H1 (cell line): Measurements from ENCODE around the gene DBNL. TPM values are rescaled to one million over a fixed set of nuclear protein-coding genes. Genes with fewer than 3 reads are reported as not detected.
A peak's percentile ranks its signal among the peaks of the same experiment; 100 is the strongest.

Experiments used
- ASH2L ChIP-seq: fragments of 200-600, 300-600 bp; sonication (generic); IDR thresholded peaks from one replicate; pipeline ENCODE4 v1.7.1; 2017; ENCODE audit warnings: low read length
- ATF2 ChIP-seq: IDR thresholded peaks from 2 replicates; pipeline ENCODE4 v1.6.1; 2012; ENCODE audit warnings: low read length, inconsistent platforms
- BACH1 ChIP-seq: IDR thresholded peaks from 2 replicates; pipeline ENCODE4 v1.6.1; 2012; ENCODE audit warnings: low read length, improper control_type of control experiment
- CBX8 ChIP-seq: fragments of 300-800, 300-1000 bp; sonication (generic); IDR thresholded peaks from 2 replicates; pipeline ENCODE4 v1.7.1; 2016; ENCODE audit warnings: low read depth, low read length, borderline replicate concordance
- CHD2 ChIP-seq: IDR thresholded peaks from 2 replicates; pipeline ENCODE4 v1.6.1; 2012; ENCODE audit warnings: low read length, improper control_type of control experiment
- EGR1 ChIP-seq: IDR thresholded peaks from 2 replicates; pipeline ENCODE4 v1.6.1; 2011; ENCODE audit warnings: low read depth, low read length, borderline replicate concordance
- EP300 ChIP-seq, 2 experiments: IDR thresholded peaks; 1 replicate in 1 of 2; 2 replicates in 1 of 2; pipeline ENCODE4 v1.6.1; 2011 to 2012; ENCODE audit warnings: low read depth in 2 of 2, low read length in 2 of 2, mild to moderate bottlenecking in 2 of 2, borderline replicate concordance in 1 of 2, inconsistent platforms in 1 of 2, moderate library complexity in 1 of 2
- KDM4A ChIP-seq: IDR thresholded peaks from one replicate; pipeline ENCODE4 v1.7.1; 2012; ENCODE audit warnings: low read depth, mild to moderate bottlenecking, moderate library complexity, low read length, inconsistent platforms; ENCODE audit not compliant: severe bottlenecking
- KDM5A ChIP-seq: fragments of 200-600 bp; IDR thresholded peaks from 2 replicates; pipeline ENCODE4 v1.7.1; 2012; ENCODE audit warnings: mild to moderate bottlenecking, low read length, inconsistent platforms, mixed read lengths
- MAFK ChIP-seq: IDR thresholded peaks from 2 replicates; pipeline ENCODE4 v1.6.1; 2012; ENCODE audit warnings: low read depth, mild to moderate bottlenecking, improper control_type of control experiment, low read length
- NANOG ChIP-seq: IDR thresholded peaks from 2 replicates; pipeline ENCODE4 v1.6.1; 2011; ENCODE audit warnings: low read length, low read depth, mild to moderate bottlenecking, inconsistent platforms; ENCODE audit not compliant: insufficient read depth, poor library complexity, severe bottlenecking
- NRF1 ChIP-seq: IDR thresholded peaks from 2 replicates; pipeline ENCODE4 v1.6.1; 2011; ENCODE audit warnings: mild to moderate bottlenecking, low read depth, low read length, improper control_type of control experiment
- POLR2A ChIP-seq, 2 experiments: IDR thresholded peaks; 1 replicate in 1 of 2; 2 replicates in 1 of 2; pipeline ENCODE4 v1.6.1; 2011; ENCODE audit warnings: low read depth in 2 of 2, low read length in 2 of 2, mild to moderate bottlenecking in 2 of 2; ENCODE audit errors: control extremely low read depth in 1 of 2
- POU5F1 ChIP-seq: IDR thresholded peaks from 2 replicates; pipeline ENCODE4 v1.6.1; 2011; ENCODE audit warnings: low read depth, mild to moderate bottlenecking, low read length, moderate library complexity
- RBBP5 ChIP-seq: IDR thresholded peaks from 2 replicates; pipeline ENCODE4 v1.7.1; 2012; ENCODE audit warnings: low read depth, mild to moderate bottlenecking, inconsistent platforms, low read length, moderate library complexity, borderline replicate concordance
- RNF2 ChIP-seq: fragments of 200-900, 300-1000 bp; sonication (generic); IDR thresholded peaks from 2 replicates; pipeline ENCODE4 v1.7.1; 2016; ENCODE audit warnings: borderline replicate concordance, low read depth, mild to moderate bottlenecking, antibody characterized with exemption, low read length; ENCODE audit not compliant: poor library complexity, severe bottlenecking; ENCODE audit errors: missing control alignments
- SAP30 ChIP-seq: fragments of 300-600 bp; sonication (generic); IDR thresholded peaks from 2 replicates; pipeline ENCODE4 v1.7.1; 2012; ENCODE audit warnings: low read length, moderate library complexity, mild to moderate bottlenecking, inconsistent platforms; ENCODE audit not compliant: insufficient read depth, insufficient replicate concordance
- SIX5 ChIP-seq: IDR thresholded peaks from 2 replicates; pipeline ENCODE4 v1.6.1; 2011; ENCODE audit warnings: mild to moderate bottlenecking, low read depth, low read length
- TAF1 ChIP-seq: IDR thresholded peaks from 2 replicates; pipeline ENCODE4 v1.6.1; 2011; ENCODE audit warnings: mild to moderate bottlenecking, low read depth, low read length
- TAF7 ChIP-seq: optimal IDR thresholded peaks from 2 replicates; pipeline ENCODE3; 2011; ENCODE audit warnings: low read depth, mild to moderate bottlenecking, inconsistent platforms, low read length, moderate library complexity, borderline replicate concordance
- USF2 ChIP-seq: IDR thresholded peaks from 2 replicates; pipeline ENCODE4 v1.6.1; 2011; ENCODE audit warnings: low read length, improper control_type of control experiment
- polyA plus RNA-seq, 7 experiments: library from polyadenylated mRNA; depleted of rRNA in 3 of 7; stranded (reverse) in 5 of 7; unstranded in 2 of 7; fragments of >200 nt in 5 of 7; fragments of 200-250 nt in 2 of 7; gene quantifications; 1 replicate in 5 of 7; 2 replicates in 1 of 7; 4 replicates in 1 of 7; pipeline versions ENCODE4 v1.2.1 to v1.2.3, GENCODE V29; 2011 to 2013; ENCODE audit warnings: missing spikeins in 2 of 7, mixed read lengths in 2 of 7
- total RNA-seq: library from RNA; stranded (reverse); fragmentation: NEBNext Ultra II Directional; extraction: Animal tissue kit (Norgen Biotek cat#: 25700); gene quantifications from 2 replicates; pipeline ENCODE4 v1.2.1, GENCODE V29; 2021

DBNL gene
- total and polyA plus RNA-seq, 2 of the 8 experiments (the other 6 are each of a cell fraction or from before 2014, with no cell fraction given) = 30.9 to 56.6 TPM

- TF ChIP-seq POLR2A (IDR thresholded peaks at IDR 0.05; ENCODE audit: control extremely low read depth in 1 of 2, low read depth in 2 of 2, low read length in 2 of 2) (no peak), SAP30 (no peak), RNF2 (no peak), EGR1 (no peak), TAF1 (no peak), CBX8 (no peak), POU5F1 (no peak), CHD2 (no peak), KDM4A (peak; percentile 20), MAFK (no peak), RBBP5 (peak; percentile 38), TAF7 (no peak), ASH2L (peak; percentile 74), ATF2 (no peak), EP300 (IDR thresholded peaks at IDR 0.05; ENCODE audit: borderline replicate concordance in 1 of 2, low read depth in 2 of 2, low read length in 2 of 2) (no peak), SIX5 (no peak), BACH1 (no peak), USF2 (no peak), NRF1 (no peak), NANOG (no peak), KDM5A (no peak)
Measured at GRCh38 chr7:44104860-44105771, 60.6 kb downstream of the DBNL start (continued).
